H9 (cell line): ENCODE data around the gene ITPKC. TPM values are rescaled to one million over a fixed set of nuclear protein-coding genes. Genes with fewer than 3 reads are reported as not detected.

Source experiments
- DNase-seq: peaks from one replicate; pipeline ENCODE4 v3.0.0-alpha.2; 2017
- H2AFZ ChIP-seq: one replicate; pipeline ENCODE4 v1.6.1; 2013; ENCODE audit warnings: mild to moderate bottlenecking, low read length, control low read depth, moderate library complexity
- H2AK5ac ChIP-seq: 2 replicates; pipeline ENCODE4 v1.6.1; 2013; ENCODE audit warnings: low read length, control low read depth, mixed read lengths; ENCODE audit not compliant: insufficient read length
- H2BK120ac ChIP-seq: one replicate; pipeline ENCODE4 v1.6.1; 2013; ENCODE audit warnings: low read depth, mild to moderate bottlenecking, low read length, control low read depth, inconsistent platforms; ENCODE audit not compliant: poor library complexity, severe bottlenecking
- H2BK12ac ChIP-seq: 2 replicates; pipeline ENCODE4 v1.6.1; 2013; ENCODE audit warnings: low read length, control low read depth, mixed read lengths, low read depth; ENCODE audit not compliant: insufficient read length
- H2BK15ac ChIP-seq: 2 replicates; pipeline ENCODE4 v1.6.1; 2013; ENCODE audit warnings: low read depth, low read length, control low read depth
- H2BK20ac ChIP-seq: one replicate; pipeline ENCODE4 v1.6.1; 2013; ENCODE audit warnings: low read depth, mild to moderate bottlenecking, low read length, control low read depth, inconsistent platforms; ENCODE audit not compliant: poor library complexity, severe bottlenecking
- H2BK5ac ChIP-seq: 2 replicates; pipeline ENCODE4 v1.6.1; 2013; ENCODE audit warnings: low read length, control low read depth, mixed read lengths; ENCODE audit not compliant: insufficient read length
- H3K14ac ChIP-seq: 2 replicates; pipeline ENCODE4 v1.6.1; 2013; ENCODE audit warnings: low read length, control low read depth; ENCODE audit not compliant: insufficient read depth
- H3K18ac ChIP-seq: 2 replicates; pipeline ENCODE4 v1.6.1; 2013; ENCODE audit warnings: low read depth, mild to moderate bottlenecking, mixed read lengths, low read length, control low read depth; ENCODE audit not compliant: insufficient read length
- H3K23ac ChIP-seq: 2 replicates; pipeline ENCODE4 v1.6.1; 2013; ENCODE audit warnings: low read length, control low read depth, mixed read lengths, low read depth; ENCODE audit not compliant: insufficient read length
- H3K23me2 ChIP-seq: 2 replicates; pipeline ENCODE4 v1.6.1; 2013; ENCODE audit warnings: low read depth, mild to moderate bottlenecking, mixed read lengths, low read length, control low read depth; ENCODE audit not compliant: insufficient read length, poor library complexity, severe bottlenecking
- H3K27ac ChIP-seq: 2 replicates; pipeline ENCODE4 v1.5.1; 2013; ENCODE audit warnings: low read length, control low read depth, mixed read lengths, low read depth; ENCODE audit not compliant: insufficient read length
- H3K27me3 ChIP-seq: 2 replicates; pipeline ENCODE4 v1.6.1; 2013; ENCODE audit warnings: low read length, control low read depth, inconsistent platforms; ENCODE audit not compliant: insufficient read depth
- H3K4ac ChIP-seq: 2 replicates; pipeline ENCODE4 v1.6.1; 2013; ENCODE audit warnings: low read depth, mild to moderate bottlenecking, control low read depth, inconsistent platforms, low read length, moderate library complexity
- H3K4me1 ChIP-seq: 2 replicates; pipeline ENCODE4 v1.6.1; 2013; ENCODE audit warnings: low read length, control low read depth, inconsistent platforms; ENCODE audit not compliant: insufficient read depth
- H3K4me2 ChIP-seq: 2 replicates; pipeline ENCODE4 v1.6.1; 2013; ENCODE audit warnings: low read length, control low read depth, mixed read lengths; ENCODE audit not compliant: insufficient read length, insufficient read depth
- H3K56ac ChIP-seq: 2 replicates; pipeline ENCODE4 v1.6.1; 2013; ENCODE audit warnings: low read depth, mild to moderate bottlenecking, mixed read lengths, low read length, control low read depth; ENCODE audit not compliant: insufficient read length
- H3K79me1 ChIP-seq: 2 replicates; pipeline ENCODE4 v1.6.1; 2013; ENCODE audit warnings: low read depth, mild to moderate bottlenecking, moderate library complexity, low read length, control low read depth, inconsistent platforms; ENCODE audit not compliant: insufficient read depth, poor library complexity, severe bottlenecking
- H3K79me2 ChIP-seq: 2 replicates; pipeline ENCODE4 v1.6.1; 2013; ENCODE audit warnings: low read length, control low read depth, inconsistent platforms; ENCODE audit not compliant: insufficient read depth
- H3K9ac ChIP-seq: 2 replicates; pipeline ENCODE4 v1.6.1; 2013; ENCODE audit warnings: low read length, control low read depth, mixed read lengths; ENCODE audit not compliant: insufficient read length; ENCODE audit errors: extremely low read depth
- H3K9me3 ChIP-seq: one replicate; pipeline ENCODE4 v1.6.1; 2013; ENCODE audit warnings: low read depth, low read length, inconsistent platforms; ENCODE audit not compliant: control insufficient read depth
- H3T11ph ChIP-seq: one replicate; pipeline ENCODE4 v1.6.1; 2013; ENCODE audit warnings: mild to moderate bottlenecking, low read length, control low read depth, inconsistent platforms
- H4K20me1 ChIP-seq: one replicate; pipeline ENCODE4 v1.6.1; 2013; ENCODE audit not compliant: control insufficient read depth, insufficient read length, insufficient read depth
- H4K5ac ChIP-seq: 2 replicates; pipeline ENCODE4 v1.6.1; 2013; ENCODE audit warnings: low read depth, mild to moderate bottlenecking, mixed read lengths, low read length, control low read depth; ENCODE audit not compliant: insufficient read length
- H4K8ac ChIP-seq: replicated peaks from 2 replicates; pipeline ENCODE4 v1.6.1; 2013; ENCODE audit warnings: low read length, control low read depth, mixed read lengths, low read depth; ENCODE audit not compliant: insufficient read length
- H4K91ac ChIP-seq: 2 replicates; pipeline ENCODE4 v1.6.1; 2013; ENCODE audit warnings: low read depth, mild to moderate bottlenecking, moderate library complexity, mixed read lengths, low read length, control low read depth; ENCODE audit not compliant: insufficient read length
- H3K27ac Mint-ChIP-seq, 3 experiments: 2 replicates in 2 of 3; 3 replicates in 1 of 3; pipeline ENCODE4 v1.8.0; 2020 to 2021; ENCODE audit warnings: mixed read lengths in 3 of 3, mild to moderate bottlenecking in 1 of 3, moderate library complexity in 1 of 3
- H3K27me3 Mint-ChIP-seq: 2 replicates; pipeline ENCODE4 v1.8.0; 2021; ENCODE audit warnings: low read depth, mild to moderate bottlenecking, moderate library complexity, mixed read lengths
- H3K36me3 Mint-ChIP-seq, 3 experiments: 2 replicates in 2 of 3; 3 replicates in 1 of 3; pipeline ENCODE4 v1.8.0; 2020 to 2021; ENCODE audit warnings: low read depth in 3 of 3, mixed read lengths in 3 of 3; ENCODE audit not compliant: insufficient read depth in 1 of 3
- H3K4me1 Mint-ChIP-seq, 2 experiments: 2 replicates each; pipeline ENCODE4 v1.8.0; 2020; ENCODE audit warnings: mixed read lengths in 2 of 2
- H3K4me3 Mint-ChIP-seq, 2 experiments: 2 replicates in 1 of 2; 3 replicates in 1 of 2; pipeline ENCODE4 v1.8.0; 2020 to 2021; ENCODE audit warnings: mild to moderate bottlenecking in 2 of 2, mixed read lengths in 2 of 2, moderate library complexity in 1 of 2
- H3K9me3 Mint-ChIP-seq, 2 experiments: 2 replicates in 1 of 2; 3 replicates in 1 of 2; pipeline ENCODE4 v1.8.0; 2020; ENCODE audit warnings: mild to moderate bottlenecking in 2 of 2, mixed read lengths in 2 of 2, moderate library complexity in 1 of 2
- WGBS: extraction: QIAGEN DNeasy Blood & Tissue Kit; methylation state at CpG from one replicate; pipeline ENCODE4 v1.1.7; 2013; ENCODE audit warnings: missing lambda C conversion rate, low lambda C conversion rate, mixed read lengths; ENCODE audit not compliant: insufficient read length; ENCODE audit errors: extremely low coverage; 5-methylcytosine and 5-hydroxymethylcytosine counted together
- total RNA-seq: library from RNA; stranded (reverse); gene quantifications from 2 replicates; pipeline ENCODE4 v1.2.1, GENCODE V29; 2021
- TF ChIP-seq, protein P1 (sequence below): fragments of 200-600 bp; sonication (generic); conservative IDR thresholded peaks from 3 replicates; pipeline ENCODE4 v1.8.0; 2021; ENCODE audit warnings: antibody characterized with exemption, mild to moderate bottlenecking

ITPKC gene
- total RNA-seq, 1 experiment from 2014 or later, result 11.2 TPM

GRCh38 chr19:40688987-40689338 is 27.9 kb upstream of the ITPKC start:
- peaks cover 9% of the 10 kb centered on the region for H4K20me1 ChIP-seq
- no peak overlapping the region for H3K4ac ChIP-seq
- no peak for DNase-seq
- H2BK120ac ChIP-seq, result no peak overlapping the region
- no peak overlapping the region for H2BK12ac ChIP-seq
- H3T11ph ChIP-seq, result no peak overlapping the region
- no peak overlapping the region for H2BK5ac ChIP-seq
- H2BK20ac ChIP-seq, result no peak overlapping the region
- Mint-ChIP-seq H3K9me3 (no peaks in the 10 kb centered on the region), H3K27ac (no peak overlapping the region), H3K36me3 (peaks cover 17 to 36% (median 27%) of the 10 kb centered on the region in 3 experiments), H3K27me3 (no peaks in the 10 kb centered on the region; the same call in 1 of the 2 replicates), H3K4me1 (peaks cover 7 to 9% of the 10 kb centered on the region in 2 experiments), H3K4me3 (no peak overlapping the region)
- H3K9me3 ChIP-seq, result no peaks in the 10 kb centered on the region
- no peak overlapping the region for H4K8ac ChIP-seq
- H3K4me1 ChIP-seq, result no peaks in the 10 kb centered on the region
- no peak overlapping the region for H2BK15ac ChIP-seq
- H3K18ac ChIP-seq, result no peak overlapping the region
- H3K56ac ChIP-seq, result no peak overlapping the region
- H3K23me2 ChIP-seq, result peaks cover 15% of the 10 kb centered on the region
- H3K79me2 ChIP-seq, result no peaks in the 10 kb centered on the region
- no peak overlapping the region for H3K14ac ChIP-seq
- H3K9ac ChIP-seq, result no peak overlapping the region
- TF ChIP-seq, protein P1, sequence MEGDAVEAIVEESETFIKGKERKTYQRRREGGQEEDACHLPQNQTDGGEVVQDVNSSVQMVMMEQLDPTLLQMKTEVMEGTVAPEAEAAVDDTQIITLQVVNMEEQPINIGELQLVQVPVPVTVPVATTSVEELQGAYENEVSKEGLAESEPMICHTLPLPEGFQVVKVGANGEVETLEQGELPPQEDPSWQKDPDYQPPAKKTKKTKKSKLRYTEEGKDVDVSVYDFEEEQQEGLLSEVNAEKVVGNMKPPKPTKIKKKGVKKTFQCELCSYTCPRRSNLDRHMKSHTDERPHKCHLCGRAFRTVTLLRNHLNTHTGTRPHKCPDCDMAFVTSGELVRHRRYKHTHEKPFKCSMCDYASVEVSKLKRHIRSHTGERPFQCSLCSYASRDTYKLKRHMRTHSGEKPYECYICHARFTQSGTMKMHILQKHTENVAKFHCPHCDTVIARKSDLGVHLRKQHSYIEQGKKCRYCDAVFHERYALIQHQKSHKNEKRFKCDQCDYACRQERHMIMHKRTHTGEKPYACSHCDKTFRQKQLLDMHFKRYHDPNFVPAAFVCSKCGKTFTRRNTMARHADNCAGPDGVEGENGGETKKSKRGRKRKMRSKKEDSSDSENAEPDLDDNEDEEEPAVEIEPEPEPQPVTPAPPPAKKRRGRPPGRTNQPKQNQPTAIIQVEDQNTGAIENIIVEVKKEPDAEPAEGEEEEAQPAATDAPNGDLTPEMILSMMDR, result no peak
- H3K27ac ChIP-seq, result no peak overlapping the region
- no CpG with 5 or more reads among the region's 4 CpGs for WGBS
- peak overlapping the region; percentile 91 for H3K4me2 ChIP-seq
- H2AK5ac ChIP-seq, result no peak overlapping the region
- H2AFZ ChIP-seq, result no peak overlapping the region
- no peak overlapping the region for H3K23ac ChIP-seq
- H3K79me1 ChIP-seq, result no peaks in the 10 kb centered on the region
- H4K91ac ChIP-seq, result no peak overlapping the region
- no peak overlapping the region for H4K5ac ChIP-seq
- no peaks in the 10 kb centered on the region for H3K27me3 ChIP-seq
